ENCODE measurements around the gene RNU1-4.
"Not testable (repeated sequence)": the region's sequence is repeated elsewhere in the genome, so short reads cannot be mapped to it uniquely, and the experiment has no call there.

RNU1-4 gene

GRCh38 chr1:16740047-16740964 is at the start of gene RNU1-4:
TSS of gene RNU1-4 (plus strand) at chr1:16740516.
- not testable (repeated sequence) for DNase-seq

GRCh38 chr1:16690971-16691682 is 49.2 kb upstream of the RNU1-4 start:
- DNase-seq: not testable (repeated sequence)

- not testable (repeated sequence) for DNase-seq
Measured at GRCh38 chr1:16692283-16692682, 48.0 kb upstream of the RNU1-4 start.

GRCh38 chr1:16692717-16693448 is 47.4 kb upstream of the RNU1-4 start:
- DNase-seq: not testable (repeated sequence)

GRCh38 chr1:16693449-16694307 is 46.6 kb upstream of the RNU1-4 start:
- DNase-seq: not testable (repeated sequence)

- not testable (repeated sequence) for DNase-seq
Measured at GRCh38 chr1:16694308-16694702, 46.0 kb upstream of the RNU1-4 start.

GRCh38 chr1:16696507-16697150 is 43.7 kb upstream of the RNU1-4 start:
- DNase-seq: not testable (repeated sequence)

GRCh38 chr1:16697152-16697551 is 43.2 kb upstream of the RNU1-4 start:
- DNase-seq: not testable (repeated sequence)

GRCh38 chr1:16699440-16699839 is 40.9 kb upstream of the RNU1-4 start:
- not testable (repeated sequence) for DNase-seq

GRCh38 chr1:16700138-16700895 is 40.0 kb upstream of the RNU1-4 start:
- not testable (repeated sequence) for DNase-seq

- DNase-seq: not testable (repeated sequence)
Measured at GRCh38 chr1:16701189-16701588, 39.1 kb upstream of the RNU1-4 start.

GRCh38 chr1:16702280-16702679 is 38.0 kb upstream of the RNU1-4 start:
- DNase-seq: not testable (repeated sequence)

GRCh38 chr1:16703141-16703540 is 37.2 kb upstream of the RNU1-4 start:
- not testable (repeated sequence) for DNase-seq

- not testable (repeated sequence) for DNase-seq
Measured at GRCh38 chr1:16703602-16704001, 36.7 kb upstream of the RNU1-4 start.

- not testable (repeated sequence) for DNase-seq
Measured at GRCh38 chr1:16704076-16704475, 36.2 kb upstream of the RNU1-4 start.

GRCh38 chr1:16704502-16705100 is 35.7 kb upstream of the RNU1-4 start:
- DNase-seq: not testable (repeated sequence)

- not testable (repeated sequence) for DNase-seq
Measured at GRCh38 chr1:16706302-16706701, 34.0 kb upstream of the RNU1-4 start.

- DNase-seq: not testable (repeated sequence)
Measured at GRCh38 chr1:16707130-16708093, 32.9 kb upstream of the RNU1-4 start.

- not testable (repeated sequence) for DNase-seq
Measured at GRCh38 chr1:16708704-16709103, 31.6 kb upstream of the RNU1-4 start.

Measured in NCI-H510A treated with DMSO at 0.1 percent for 48 hours (cell line).